ENCODE measurements around the gene MAP1LC3B. TPM values are rescaled to one million over a fixed set of nuclear protein-coding genes. Genes with fewer than 3 reads are reported as not detected.

The MAP1LC3B gene
- 44.1 and 46.2 TPM in 2 replicates for total RNA-seq
- long read RNA-seq, transcript MAP1LC3B-201 (4 exons, 2,688 nt), result major isoform, 353 of 377 reads
- long read RNA-seq, partial matches to known transcripts, result 7 of 377 reads
- long read RNA-seq, other reads (novel, unspliced or antisense), result 17 of 377 reads

- H3K36me3 Mint-ChIP-seq (ENCODE audit: insufficient read depth), result peaks cover 5% of the 10 kb centered on the region
- peak within 1 kb of the TSS; percentile 83 for H3K4me3 Mint-ChIP-seq (ENCODE audit: low read depth)
- no peaks in the 10 kb centered on the region for H3K27me3 Mint-ChIP-seq
- H3K27ac Mint-ChIP-seq, result peak within 1 kb of the TSS; percentile 98
- TF ChIP-seq CTCF (IDR thresholded peaks at IDR 0.05; ENCODE audit: unreplicated experiment), result no peak
- peaks cover 39% of the 10 kb centered on the region for H3K4me1 Mint-ChIP-seq (ENCODE audit: low read depth)
- DNase-seq (ENCODE audit: low spot score, unreplicated experiment), result peak; percentile 99
- no peaks in the 10 kb centered on the region for H3K9me3 Mint-ChIP-seq (ENCODE audit: low read depth)
Observed at GRCh38 chr16:87391950-87392820, at the start of gene MAP1LC3B. TSS of gene MAP1LC3B (plus strand) at chr16:87392336. CDS start at chr16:87392428, 92 bp downstream.

GRCh38 chr16:87342504-87342903 lies 49.6 kb upstream of the MAP1LC3B start:
- H3K27me3 Mint-ChIP-seq, result no peaks in the 10 kb centered on the region
- H3K9me3 Mint-ChIP-seq (ENCODE audit: low read depth), result no peaks in the 10 kb centered on the region
- no peak overlapping the region for H3K27ac Mint-ChIP-seq
- H3K4me1 Mint-ChIP-seq (ENCODE audit: low read depth), result no peaks in the 10 kb centered on the region
- H3K36me3 Mint-ChIP-seq (ENCODE audit: insufficient read depth), result peaks cover 10% of the 10 kb centered on the region
- no peak for TF ChIP-seq CTCF (IDR thresholded peaks at IDR 0.05; ENCODE audit: unreplicated experiment)
- H3K4me3 Mint-ChIP-seq (ENCODE audit: low read depth), result no peak overlapping the region
- no peak for DNase-seq (ENCODE audit: low spot score, unreplicated experiment)

GRCh38 chr16:87342978-87343752 lies 49.0 kb upstream of the MAP1LC3B start:
- no peak for DNase-seq (ENCODE audit: low spot score, unreplicated experiment)
- H3K27me3 Mint-ChIP-seq, result no peaks in the 10 kb centered on the region
- H3K36me3 Mint-ChIP-seq (ENCODE audit: insufficient read depth), result peaks cover 10% of the 10 kb centered on the region
- no peaks in the 10 kb centered on the region for H3K4me1 Mint-ChIP-seq (ENCODE audit: low read depth)
- no peaks in the 10 kb centered on the region for H3K9me3 Mint-ChIP-seq (ENCODE audit: low read depth)
- no peak for TF ChIP-seq CTCF (IDR thresholded peaks at IDR 0.05; ENCODE audit: unreplicated experiment)
- H3K4me3 Mint-ChIP-seq (ENCODE audit: low read depth), result no peak overlapping the region
- no peak overlapping the region for H3K27ac Mint-ChIP-seq

GRCh38 chr16:87343753-87344050 lies 48.4 kb upstream of the MAP1LC3B start:
- Mint-ChIP-seq H3K36me3 (ENCODE audit: insufficient read depth) (peaks cover 10% of the 10 kb centered on the region), H3K4me3 (ENCODE audit: low read depth) (no peak overlapping the region), H3K9me3 (ENCODE audit: low read depth) (no peaks in the 10 kb centered on the region), H3K27me3 (no peaks in the 10 kb centered on the region), H3K4me1 (ENCODE audit: low read depth) (no peaks in the 10 kb centered on the region), H3K27ac (no peak overlapping the region)
- DNase-seq (ENCODE audit: low spot score, unreplicated experiment), result no peak
- TF ChIP-seq CTCF (IDR thresholded peaks at IDR 0.05; ENCODE audit: unreplicated experiment), result no peak

GRCh38 chr16:87344165-87344930 lies 47.8 kb upstream of the MAP1LC3B start:
- Mint-ChIP-seq H3K9me3 (ENCODE audit: low read depth) (no peaks in the 10 kb centered on the region), H3K36me3 (ENCODE audit: insufficient read depth) (peaks cover 6% of the 10 kb centered on the region), H3K4me1 (ENCODE audit: low read depth) (no peaks in the 10 kb centered on the region), H3K27me3 (no peaks in the 10 kb centered on the region), H3K27ac (no peak overlapping the region), H3K4me3 (ENCODE audit: low read depth) (no peak overlapping the region)
- no peak for TF ChIP-seq CTCF (IDR thresholded peaks at IDR 0.05; ENCODE audit: unreplicated experiment)
- DNase-seq (ENCODE audit: low spot score, unreplicated experiment), result no peak
